ENCODE results near the gene C2CD4A.

GRCh38 chr15:62060896-62061280, 5.9 kb upstream of the C2CD4A start:
- TF ChIP-seq, protein P1, sequence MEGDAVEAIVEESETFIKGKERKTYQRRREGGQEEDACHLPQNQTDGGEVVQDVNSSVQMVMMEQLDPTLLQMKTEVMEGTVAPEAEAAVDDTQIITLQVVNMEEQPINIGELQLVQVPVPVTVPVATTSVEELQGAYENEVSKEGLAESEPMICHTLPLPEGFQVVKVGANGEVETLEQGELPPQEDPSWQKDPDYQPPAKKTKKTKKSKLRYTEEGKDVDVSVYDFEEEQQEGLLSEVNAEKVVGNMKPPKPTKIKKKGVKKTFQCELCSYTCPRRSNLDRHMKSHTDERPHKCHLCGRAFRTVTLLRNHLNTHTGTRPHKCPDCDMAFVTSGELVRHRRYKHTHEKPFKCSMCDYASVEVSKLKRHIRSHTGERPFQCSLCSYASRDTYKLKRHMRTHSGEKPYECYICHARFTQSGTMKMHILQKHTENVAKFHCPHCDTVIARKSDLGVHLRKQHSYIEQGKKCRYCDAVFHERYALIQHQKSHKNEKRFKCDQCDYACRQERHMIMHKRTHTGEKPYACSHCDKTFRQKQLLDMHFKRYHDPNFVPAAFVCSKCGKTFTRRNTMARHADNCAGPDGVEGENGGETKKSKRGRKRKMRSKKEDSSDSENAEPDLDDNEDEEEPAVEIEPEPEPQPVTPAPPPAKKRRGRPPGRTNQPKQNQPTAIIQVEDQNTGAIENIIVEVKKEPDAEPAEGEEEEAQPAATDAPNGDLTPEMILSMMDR (IDR thresholded peaks at IDR 0.05) = no peak
- TF ChIP-seq POLR2A (IDR thresholded peaks at IDR 0.05) = no peak

Measured in adrenal gland (tissue), 5 donors.